SW 1271 (cell line): ENCODE measurements around the gene TCF7L1.

Experiments used
- DNase-seq, 2 experiments: peaks; one replicate each; lab custom pipeline; 2025; lab: John Stamatoyannopoulos, UW

The TCF7L1 gene

DNA sequence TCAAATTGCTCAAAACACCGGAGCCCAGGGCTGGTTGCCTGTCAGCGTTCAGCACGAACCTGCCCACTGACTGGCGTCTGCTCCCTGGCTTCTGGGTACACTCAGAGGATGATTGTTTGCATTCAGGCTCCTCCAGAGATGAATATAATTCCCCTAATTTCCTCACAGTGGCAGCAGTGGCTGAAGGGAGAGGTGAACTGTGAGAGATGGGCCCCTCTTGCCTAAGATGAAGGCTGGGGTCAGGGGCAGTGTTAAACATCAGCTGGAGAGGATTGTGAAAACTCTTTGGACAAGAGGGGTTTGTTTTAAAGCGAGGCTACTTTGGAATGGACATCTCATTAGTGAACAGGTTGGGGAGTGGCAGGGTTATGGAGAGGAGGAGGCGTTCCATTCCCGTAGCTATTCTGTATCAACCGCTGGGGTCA is 31.0 kb downstream of the TCF7L1 start:
- DNase-seq: no peak

DNA sequence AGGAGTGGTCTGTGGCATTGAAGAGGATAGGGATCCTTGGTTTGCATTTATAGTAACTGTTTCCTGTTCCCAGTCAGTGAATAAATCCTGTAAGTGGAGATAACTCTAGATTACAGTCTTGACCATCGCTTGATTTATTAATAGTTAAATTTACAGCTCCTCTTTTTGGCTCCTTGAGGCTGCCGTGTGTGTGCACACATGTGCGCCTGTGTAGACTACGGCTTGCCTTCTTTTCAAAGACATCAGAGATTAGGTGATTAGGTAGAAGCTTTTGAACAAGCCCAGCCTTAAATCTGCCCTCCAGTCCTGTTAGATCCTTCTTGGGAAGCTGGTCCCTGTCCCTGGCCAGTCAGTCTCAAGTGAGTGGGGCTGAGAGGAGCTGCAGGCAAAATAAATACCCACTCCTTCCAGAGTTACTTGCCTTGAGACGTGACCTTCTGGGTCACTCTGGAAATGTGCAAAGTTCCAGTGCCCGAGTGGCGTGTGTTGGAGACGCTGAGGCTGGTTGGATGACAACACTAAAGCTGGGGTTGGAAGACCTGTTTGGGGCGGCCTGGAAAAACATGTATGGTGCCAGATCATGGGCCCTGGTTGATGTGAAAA is 32.0 kb downstream of the TCF7L1 start:
- no peak for DNase-seq

DNA sequence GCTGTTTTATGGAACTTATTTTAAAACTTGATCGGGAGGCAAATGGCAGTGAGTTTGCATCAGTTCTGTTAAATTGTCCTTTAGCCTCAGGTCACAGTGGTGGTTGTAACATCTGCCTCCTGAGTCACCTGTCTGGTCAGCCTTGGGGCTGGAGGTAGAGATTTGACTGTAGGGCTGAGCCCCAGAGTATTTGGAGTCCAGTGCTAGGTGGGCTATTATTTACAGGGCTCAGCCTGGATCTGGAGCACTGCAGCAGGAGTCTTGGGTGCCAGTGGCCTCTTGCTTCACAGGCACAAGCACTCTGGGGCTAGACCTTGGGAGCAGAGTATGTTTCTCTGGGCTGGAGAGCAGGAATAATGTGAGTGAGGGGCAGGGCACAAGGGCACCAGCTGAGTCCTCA is 32.8 kb downstream of the TCF7L1 start:
- no peak for DNase-seq

DNA sequence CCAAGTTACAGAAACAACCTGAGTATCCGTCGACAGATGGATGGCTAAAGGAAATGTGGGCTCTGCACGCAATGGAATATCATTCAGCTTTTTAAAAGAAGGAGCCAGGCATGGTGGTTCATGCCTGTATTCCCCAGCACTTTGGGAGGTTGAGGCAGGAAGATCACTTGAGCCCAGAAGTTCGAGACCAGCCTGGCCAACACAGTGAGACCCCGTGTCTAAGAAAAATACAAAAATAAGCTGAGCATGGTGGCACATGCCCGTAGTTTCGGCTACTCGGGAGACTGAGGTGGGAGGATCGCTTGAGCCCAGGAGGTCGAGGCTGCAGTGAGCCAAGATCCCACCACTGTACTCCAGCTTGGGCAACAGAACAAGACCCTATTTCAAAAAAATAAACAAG is 34.3 kb downstream of the TCF7L1 start:
- no peak for DNase-seq

DNA sequence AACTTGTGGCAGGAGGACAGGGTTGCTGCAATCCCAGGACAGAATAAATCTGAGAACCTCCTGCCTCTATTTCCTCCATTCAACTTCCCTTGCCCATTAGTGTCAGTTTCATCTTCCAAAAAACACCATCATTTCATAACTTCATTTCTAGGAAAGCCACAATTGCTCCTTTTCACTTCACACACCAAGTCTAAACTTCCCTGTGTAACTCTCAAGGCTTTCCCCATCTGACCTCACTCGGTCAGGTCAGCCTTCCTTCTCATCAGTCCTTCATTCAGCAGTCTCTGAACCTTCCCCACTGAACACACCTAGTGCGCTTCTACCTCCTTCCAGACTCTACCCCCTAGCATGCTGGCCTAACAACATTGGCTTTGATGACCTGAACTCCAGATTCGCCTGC is 35.8 kb downstream of the TCF7L1 start:
- DNase-seq: no peak

DNA sequence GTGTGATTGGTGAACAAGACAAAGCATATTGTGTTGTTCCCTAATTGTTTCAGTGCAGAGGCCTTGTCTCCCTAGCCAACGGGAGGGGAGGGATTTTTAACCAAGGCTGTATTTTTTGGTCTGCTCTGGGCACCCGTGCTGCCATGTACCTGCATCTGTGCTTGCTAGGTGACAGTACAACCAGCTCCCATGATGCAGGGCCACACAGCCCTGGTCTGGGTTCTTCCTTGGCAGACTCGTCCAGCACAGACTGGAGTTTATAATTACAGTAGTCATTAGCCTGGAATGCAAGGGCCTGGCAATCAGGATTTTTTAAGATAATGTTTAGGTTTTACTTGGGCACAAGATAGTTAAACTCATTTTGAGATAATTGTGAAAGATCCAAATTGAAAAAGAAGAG is 36.4 kb downstream of the TCF7L1 start:
- no peak for DNase-seq

DNA sequence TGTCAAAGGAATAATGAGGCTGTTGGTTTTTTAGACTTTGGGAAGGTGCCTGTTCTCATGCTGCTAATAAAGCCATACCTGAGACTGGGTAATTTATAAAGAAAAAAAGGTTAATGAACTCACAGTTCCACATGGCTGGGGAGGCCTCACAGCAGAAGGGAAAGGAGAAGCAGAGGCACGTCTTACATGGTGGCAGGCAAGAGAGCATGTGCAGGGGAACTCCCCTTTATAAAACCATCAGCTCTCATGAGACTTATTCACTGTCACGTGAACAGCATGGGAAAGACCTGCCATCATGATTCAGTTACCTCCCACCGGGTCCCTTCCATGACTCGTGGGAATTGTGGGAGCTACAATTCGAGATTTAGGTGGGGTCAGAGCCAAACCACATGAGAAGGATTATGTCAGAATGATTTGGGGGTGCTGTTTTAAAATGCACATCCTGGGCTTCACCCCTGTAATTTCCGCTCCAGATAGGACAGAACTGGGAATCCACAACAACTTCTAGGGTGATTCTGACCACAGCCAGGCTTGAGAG is 37.8 kb downstream of the TCF7L1 start:
- no peak for DNase-seq

DNA sequence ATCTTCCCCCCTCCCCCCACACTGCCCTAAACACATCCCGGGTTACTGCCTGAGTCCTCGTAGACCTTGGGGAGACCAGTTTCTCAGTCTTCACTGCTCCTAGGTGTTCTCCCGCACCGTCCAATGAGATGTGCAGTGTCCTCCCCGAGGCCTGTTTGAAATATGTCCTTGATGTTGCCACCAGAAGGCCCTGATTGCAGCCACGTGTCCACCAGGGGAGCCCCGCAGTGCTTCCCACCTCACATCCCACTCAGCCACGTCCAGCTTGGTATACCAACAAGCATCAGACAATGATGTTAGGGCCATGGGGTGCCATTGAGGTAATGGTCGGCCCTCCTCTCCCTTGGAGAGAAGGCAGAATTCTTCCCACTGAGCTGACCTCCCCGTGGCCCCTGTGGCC is 38.7 kb downstream of the TCF7L1 start:
- no peak for DNase-seq

DNA sequence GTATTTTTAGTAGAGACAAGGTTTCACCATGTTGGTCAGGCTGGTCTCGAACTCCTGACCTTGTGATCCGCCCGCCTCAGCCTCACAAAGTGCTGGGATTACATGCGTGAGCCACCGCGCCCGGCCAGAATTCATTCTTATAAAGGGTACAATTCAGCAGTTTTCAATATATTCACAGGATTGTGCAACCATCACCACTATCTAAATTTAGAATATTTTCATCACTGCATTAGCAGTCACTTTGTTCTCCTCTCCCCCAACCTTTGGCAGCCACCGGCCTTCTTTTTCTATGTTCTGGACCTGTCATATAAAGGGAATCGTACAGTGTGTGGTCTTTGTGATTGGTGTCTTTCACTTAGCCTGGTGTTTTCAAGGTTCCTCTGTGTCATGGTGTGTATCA is 40.7 kb downstream of the TCF7L1 start:
- DNase-seq: no peak

DNA sequence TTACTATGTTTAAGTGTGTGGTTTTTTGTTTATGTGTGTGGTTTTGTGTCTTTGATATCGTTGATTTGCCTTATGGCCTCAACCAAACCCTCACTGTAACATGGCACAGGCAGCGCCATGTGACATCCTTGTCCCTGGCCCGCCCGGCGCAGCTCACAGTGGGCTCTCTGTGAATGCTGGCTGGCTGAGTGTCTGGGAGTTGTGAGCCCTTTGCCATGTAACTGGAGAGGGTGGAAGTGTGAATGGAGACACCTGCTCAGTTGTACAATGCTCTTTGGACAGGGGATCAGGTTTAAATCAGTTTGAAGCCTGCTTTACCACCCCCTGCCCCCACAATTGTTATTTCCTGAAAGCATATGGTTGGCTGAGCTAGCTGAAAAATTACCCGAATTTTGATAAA is 41.8 kb downstream of the TCF7L1 start:
- no peak for DNase-seq

DNA sequence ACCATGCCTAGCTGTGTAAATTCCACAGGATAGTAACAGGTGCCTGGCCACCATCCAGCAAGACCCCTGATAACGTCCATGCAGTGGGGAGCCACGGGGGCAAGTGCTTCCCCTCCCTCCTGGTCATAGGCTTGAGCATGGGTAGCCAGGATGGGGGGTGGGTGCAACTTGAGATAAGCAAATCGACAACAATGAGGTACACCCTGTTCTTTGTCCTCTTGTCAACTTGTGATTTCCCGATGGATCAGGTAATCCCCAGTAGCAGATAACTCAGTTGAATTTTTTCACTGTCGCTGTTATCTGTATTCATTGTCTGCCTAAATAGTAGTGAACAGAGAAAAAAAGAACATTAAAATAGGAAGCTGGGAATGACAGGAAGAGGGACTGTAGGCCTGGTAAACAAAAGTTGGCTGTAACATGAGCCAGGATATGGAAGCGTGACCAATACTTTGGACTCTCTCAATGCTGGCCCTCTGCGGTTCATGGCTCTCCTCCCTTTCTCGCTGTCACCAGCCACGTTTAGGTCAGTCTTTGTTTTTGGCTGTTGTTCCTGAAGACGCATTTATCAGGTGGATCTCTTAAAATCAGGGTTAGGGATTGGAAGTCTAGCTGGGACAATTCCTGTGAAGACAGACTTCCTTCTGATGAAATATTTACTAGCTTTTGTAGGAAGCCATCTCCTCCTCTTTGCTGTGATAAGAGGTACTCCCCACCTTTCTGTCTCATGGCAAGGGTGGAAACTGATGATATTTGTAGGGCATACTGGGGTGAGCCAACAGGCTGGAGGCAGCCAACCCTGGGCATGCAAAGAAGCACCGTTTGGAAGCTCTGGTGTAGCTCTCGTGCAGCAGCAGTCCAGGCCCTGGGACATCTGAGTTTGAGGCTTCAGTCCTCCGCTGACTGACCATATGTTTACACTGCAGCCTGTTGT is 42.4 kb downstream of the TCF7L1 start:
- DNase-seq: no peak

DNA sequence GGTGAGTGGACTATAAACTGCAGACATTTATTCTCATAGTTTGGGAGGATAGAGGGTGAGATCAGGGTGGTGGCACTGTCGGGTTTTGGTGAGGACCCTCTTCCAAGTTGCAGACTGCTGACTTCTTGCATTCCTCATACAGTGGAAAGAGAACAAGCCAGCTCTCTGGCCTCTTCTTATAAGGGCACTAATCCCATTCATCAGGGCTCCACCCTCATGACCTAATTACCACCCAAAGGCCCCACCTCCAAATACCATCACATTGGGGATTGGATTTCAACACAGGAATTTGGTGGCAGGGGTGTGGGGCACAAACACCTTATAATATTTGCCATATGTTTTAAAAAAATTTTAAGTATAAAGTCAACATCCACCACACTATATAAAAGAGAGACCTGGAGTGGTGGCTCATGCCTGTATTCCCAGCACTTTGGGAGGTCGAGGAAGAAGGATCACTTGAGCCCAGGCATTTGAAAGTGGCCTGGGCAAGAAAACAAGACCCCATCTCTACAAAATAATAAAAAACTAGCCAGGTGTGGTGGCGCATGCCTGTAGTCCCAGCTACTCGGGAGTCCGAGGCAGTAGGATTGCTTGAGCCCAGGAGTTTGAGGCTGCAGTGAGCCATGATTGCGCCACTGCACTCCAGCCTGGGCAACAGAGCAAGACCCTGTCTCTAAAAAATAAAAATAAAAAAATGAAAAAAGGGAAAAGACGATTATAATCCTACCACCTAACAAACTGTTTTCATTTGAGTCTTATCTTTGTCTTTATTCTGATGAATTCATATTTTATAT is 44.0 kb downstream of the TCF7L1 start:
- no peak for DNase-seq

DNA sequence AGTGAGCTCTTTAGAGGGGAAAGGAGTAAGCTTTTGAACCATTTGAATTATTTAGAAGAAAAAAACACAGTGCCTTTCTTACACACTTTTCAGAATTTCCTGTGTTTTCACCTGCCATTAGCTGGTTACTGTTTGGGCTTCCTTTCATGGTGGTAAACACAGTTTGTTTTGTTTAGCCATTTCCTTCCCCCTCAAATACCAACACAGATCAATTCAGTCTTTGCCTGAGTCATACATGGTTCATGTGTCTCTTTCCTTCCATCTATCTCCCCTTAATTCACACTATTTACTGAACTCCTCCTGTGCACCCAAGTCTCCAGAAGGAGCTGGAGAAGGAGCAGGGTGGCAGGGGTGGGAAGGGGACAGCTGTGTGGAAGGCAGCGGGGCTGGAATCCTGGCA is 45.0 kb downstream of the TCF7L1 start:
- no peak for DNase-seq

DNA sequence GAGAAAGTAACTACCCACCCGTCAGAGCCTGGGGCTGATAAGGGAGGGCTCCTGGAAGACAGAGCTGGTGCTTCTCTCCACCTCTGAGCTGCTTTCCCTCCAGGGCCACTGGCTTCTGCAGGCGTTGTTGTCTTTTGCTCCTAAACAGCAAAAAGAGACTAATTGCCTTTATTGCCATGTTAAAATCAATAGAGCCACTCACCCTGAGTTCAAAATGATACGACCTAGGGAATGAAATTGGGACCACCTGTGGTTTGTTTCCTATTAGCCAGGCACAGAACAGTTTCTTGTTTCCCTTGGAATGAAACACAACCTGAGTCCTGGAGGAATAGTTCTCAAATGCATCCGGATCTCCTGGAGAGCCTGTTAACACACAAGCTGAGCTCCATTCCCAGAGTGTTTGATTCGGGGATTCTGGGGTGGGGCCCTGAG is 45.8 kb downstream of the TCF7L1 start:
- no peak for DNase-seq

DNA sequence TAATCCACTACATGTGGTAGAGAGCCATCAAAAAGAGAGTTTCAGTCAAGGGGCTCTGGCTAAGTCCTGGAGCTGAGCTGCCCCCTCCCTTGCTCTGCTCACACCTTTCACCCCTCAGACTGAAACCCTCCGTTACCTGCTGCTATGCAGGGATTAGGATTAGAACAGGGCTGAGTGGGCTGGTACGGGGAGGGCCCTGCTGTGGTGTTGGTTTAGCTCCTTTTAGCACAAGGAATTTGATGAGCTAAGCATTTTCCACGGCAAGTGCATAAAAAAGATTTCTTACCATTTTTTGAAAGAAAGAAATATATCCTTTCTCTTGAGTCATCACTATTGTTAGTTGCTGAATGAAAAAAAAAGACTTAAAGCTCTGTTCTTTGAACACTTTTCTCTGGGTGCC is 46.3 kb downstream of the TCF7L1 start:
- no peak for DNase-seq

DNA sequence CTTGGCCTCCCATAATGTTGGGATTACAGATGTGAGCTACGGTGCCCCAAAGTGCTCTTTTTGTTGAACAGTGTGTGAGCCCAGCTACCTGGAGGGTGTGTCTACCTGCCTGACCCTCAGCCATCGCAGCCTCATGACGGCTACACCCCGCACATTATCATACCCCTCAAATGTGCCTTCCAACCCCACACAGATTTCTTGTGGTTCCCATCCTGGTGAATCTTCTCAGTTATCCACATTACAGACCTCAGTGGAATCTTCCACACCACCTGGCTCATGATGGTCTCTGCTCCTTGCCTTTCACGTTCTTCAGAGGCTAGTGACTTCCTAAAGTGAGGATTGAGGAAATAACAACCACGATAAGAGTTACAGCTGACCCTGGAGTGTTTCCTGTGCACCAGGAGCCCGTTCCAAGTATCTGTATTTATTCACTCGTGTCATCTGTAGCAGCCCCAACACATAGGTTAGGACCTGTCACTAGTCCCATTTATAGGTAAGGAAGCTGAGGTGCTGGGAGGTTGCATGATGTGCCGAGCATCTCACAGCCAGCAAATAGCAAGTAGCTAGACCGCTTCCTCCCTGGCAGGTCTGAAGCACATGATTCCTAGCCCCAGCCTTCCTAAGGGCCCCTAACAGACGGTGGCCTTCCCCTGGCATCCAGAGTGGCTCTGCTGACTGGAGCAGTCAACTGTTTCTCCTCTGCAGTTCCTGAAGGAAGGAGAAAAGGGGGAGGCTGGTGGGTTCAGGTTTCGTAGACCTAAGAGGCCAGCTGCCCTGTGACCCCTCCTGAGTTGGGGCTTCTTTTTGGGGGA is 47.3 kb downstream of the TCF7L1 start:
- DNase-seq: no peak

DNA sequence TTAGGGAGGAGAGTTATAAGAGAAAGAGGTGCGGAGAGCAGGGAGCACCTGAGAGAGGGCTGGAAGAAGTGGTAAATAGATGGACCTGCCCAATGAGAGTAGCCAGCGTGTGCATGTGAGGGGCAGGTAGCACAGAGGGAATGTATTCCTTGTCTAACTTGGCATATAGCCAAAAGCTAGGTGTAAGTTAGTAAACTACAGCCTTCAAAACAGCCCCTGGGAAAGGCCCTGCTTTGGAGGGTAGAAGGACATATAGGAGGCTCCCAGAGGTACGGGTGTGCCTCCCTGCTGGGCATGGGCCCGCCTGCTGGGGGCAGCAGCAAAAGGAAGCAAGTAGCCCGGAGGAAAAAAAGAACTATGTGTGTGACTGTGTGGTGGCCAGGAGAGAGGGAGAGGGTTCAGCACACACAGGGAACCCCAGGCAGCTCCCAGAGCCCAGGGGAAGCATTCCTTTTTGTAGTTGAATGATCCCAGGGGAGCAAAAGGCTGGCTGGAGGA is 48.0 kb downstream of the TCF7L1 start:
- DNase-seq: no peak

DNA sequence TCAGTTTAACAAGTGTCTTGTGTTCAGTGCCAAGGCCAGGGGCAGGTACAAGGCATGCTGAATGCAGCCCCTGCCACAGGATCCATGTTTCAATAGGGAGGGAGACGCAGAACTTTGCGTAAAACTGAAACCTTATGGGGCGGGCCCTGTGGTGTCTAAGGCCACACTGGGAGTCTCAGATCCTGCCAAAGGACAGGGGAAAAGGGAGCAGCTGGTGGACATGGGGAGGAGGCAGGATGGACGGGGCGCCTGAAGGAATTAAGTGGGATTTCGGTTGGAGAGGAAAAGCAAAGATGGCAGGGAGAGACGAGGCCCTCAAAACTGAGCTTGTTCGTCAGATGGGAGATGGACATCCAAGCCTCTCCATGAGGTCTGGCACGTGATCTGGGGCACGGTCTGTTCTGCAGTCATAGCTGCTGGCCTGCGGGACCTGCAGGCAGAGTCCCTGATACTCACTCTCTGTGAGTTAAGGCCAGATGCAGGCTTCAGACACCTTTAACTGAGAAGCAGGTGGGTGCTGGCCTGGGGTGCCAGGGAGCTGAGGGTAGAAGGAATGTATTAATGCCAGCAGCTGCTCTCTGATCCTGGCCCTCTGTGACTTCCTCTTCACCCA is 48.8 kb downstream of the TCF7L1 start:
- DNase-seq: no peak

DNA sequence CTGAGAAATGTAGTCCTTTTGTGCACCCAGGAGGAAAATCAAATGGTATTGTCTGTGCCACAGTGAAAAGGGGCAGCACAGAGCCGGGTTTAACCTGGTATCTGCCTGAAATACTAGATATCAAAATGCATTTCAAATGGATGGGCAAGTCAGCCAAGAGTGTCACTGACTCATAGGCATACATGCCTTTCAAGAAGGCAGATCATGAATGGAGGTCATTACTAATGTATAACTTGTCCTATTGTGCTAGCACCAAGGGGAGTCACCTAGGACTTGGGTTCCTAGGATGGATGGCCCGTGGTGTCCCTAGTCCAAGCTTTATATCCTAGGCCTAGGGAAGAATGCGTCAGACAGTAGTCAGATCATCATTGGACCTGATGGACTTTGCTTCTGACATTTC is 49.9 kb downstream of the TCF7L1 start:
- DNase-seq: no peak

DNA sequence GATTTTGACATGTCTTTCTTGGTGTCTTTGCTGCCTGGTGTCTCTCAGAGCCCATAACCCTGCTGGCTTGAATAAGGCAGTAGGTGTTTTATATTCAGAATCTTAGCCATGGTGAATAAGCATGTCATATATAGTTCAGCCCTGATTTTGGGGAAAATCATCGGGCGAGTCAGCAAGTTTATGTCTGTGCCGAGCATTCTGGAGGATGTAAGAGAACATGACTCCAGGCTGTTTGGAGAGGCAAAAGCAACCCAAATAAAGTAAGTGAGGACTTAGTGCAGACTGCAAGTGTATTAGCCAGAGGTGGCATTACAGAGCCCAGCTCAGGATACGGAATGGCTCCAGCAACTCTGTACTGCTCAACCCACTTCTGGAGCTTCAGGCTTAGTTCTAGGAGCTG is 50.3 kb downstream of the TCF7L1 start:
- DNase-seq: no peak

DNA sequence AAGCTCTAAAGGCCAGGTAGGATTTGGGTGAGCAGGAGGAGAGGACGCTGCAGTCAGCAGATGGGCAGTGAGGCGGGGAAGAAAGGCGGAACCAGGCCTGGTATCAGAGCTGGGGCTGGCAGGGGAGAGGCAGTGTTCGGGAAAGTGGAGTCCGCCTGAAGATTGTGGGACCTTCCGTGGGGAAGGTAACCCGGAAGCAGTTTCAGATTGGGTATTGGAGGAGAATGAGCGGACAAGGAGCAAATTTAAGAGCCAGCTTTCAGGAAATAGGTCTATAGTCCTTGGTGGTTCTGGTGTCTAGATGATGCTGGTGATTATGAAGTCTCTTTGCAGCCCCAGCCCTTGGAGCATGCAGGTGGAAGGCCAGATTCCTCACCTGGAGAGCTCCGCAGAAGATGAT is 51.0 kb downstream of the TCF7L1 start:
- no peak for DNase-seq
